Activated naive CD8-positive, alpha-beta T cell (primary cell): Measurements from ENCODE around the gene IRX4.

Source experiments
- H3K27ac Mint-ChIP-seq: one replicate; pipeline ENCODE4 v1.8.0; 2021; ENCODE audit warnings: mixed read lengths
- H3K27me3 Mint-ChIP-seq: one replicate; pipeline ENCODE4 v1.8.0; 2021; ENCODE audit warnings: mixed read lengths
- H3K36me3 Mint-ChIP-seq: one replicate; pipeline ENCODE4 v1.8.0; 2021; ENCODE audit warnings: mixed read lengths
- H3K4me1 Mint-ChIP-seq: one replicate; pipeline ENCODE4 v1.8.0; 2021; ENCODE audit warnings: low read depth, mixed read lengths
- H3K4me3 Mint-ChIP-seq: one replicate; pipeline ENCODE4 v1.8.0; 2021; ENCODE audit warnings: mild to moderate bottlenecking, mixed read lengths
- H3K9me3 Mint-ChIP-seq: one replicate; pipeline ENCODE4 v1.8.0; 2021; ENCODE audit warnings: low read depth, mixed read lengths

Gene IRX4

GRCh38 chr5:1836891-1837880 lies 45.5 kb downstream of the IRX4 start:
- H3K9me3 Mint-ChIP-seq = no peaks in the 10 kb centered on the region
- peaks cover 14% of the 10 kb centered on the region for H3K27me3 Mint-ChIP-seq
- no peaks in the 10 kb centered on the region for H3K36me3 Mint-ChIP-seq
- H3K4me3 Mint-ChIP-seq = no peak overlapping the region
- no peaks in the 10 kb centered on the region for H3K4me1 Mint-ChIP-seq
- H3K27ac Mint-ChIP-seq = no peak overlapping the region

- Mint-ChIP-seq H3K4me3 (no peak overlapping the region), H3K27ac (no peak overlapping the region), H3K36me3 (no peaks in the 10 kb centered on the region), H3K4me1 (no peaks in the 10 kb centered on the region), H3K9me3 (no peaks in the 10 kb centered on the region), H3K27me3 (peaks cover 12% of the 10 kb centered on the region)
These were observed 46.4 kb downstream of the IRX4 start for GRCh38 chr5:1836176-1836890.

GRCh38 chr5:1835431-1835830 lies 47.3 kb downstream of the IRX4 start:
- Mint-ChIP-seq H3K27me3 (peaks cover 10% of the 10 kb centered on the region), H3K9me3 (no peaks in the 10 kb centered on the region), H3K36me3 (no peaks in the 10 kb centered on the region), H3K4me1 (no peaks in the 10 kb centered on the region), H3K4me3 (no peak overlapping the region), H3K27ac (no peak overlapping the region)

GRCh38 chr5:1834721-1835429 lies 47.9 kb downstream of the IRX4 start:
- H3K36me3 Mint-ChIP-seq = no peaks in the 10 kb centered on the region
- no peak overlapping the region for H3K27ac Mint-ChIP-seq
- H3K4me3 Mint-ChIP-seq = no peak overlapping the region
- H3K4me1 Mint-ChIP-seq = no peaks in the 10 kb centered on the region
- peaks cover 10% of the 10 kb centered on the region for H3K27me3 Mint-ChIP-seq
- no peaks in the 10 kb centered on the region for H3K9me3 Mint-ChIP-seq

- H3K4me3 Mint-ChIP-seq = no peak overlapping the region
- no peaks in the 10 kb centered on the region for H3K9me3 Mint-ChIP-seq
- peaks cover 6% of the 10 kb centered on the region for H3K27me3 Mint-ChIP-seq
- H3K36me3 Mint-ChIP-seq = no peaks in the 10 kb centered on the region
- H3K27ac Mint-ChIP-seq = no peak overlapping the region
- no peaks in the 10 kb centered on the region for H3K4me1 Mint-ChIP-seq
These were observed 48.6 kb downstream of the IRX4 start for GRCh38 chr5:1834022-1834551.

- H3K4me1 Mint-ChIP-seq = no peaks in the 10 kb centered on the region
- H3K36me3 Mint-ChIP-seq = no peaks in the 10 kb centered on the region
- H3K27me3 Mint-ChIP-seq = peaks cover 6% of the 10 kb centered on the region
- no peak overlapping the region for H3K4me3 Mint-ChIP-seq
- H3K9me3 Mint-ChIP-seq = no peaks in the 10 kb centered on the region
- no peak overlapping the region for H3K27ac Mint-ChIP-seq
These were observed 49.3 kb downstream of the IRX4 start for GRCh38 chr5:1833264-1834021.

GRCh38 chr5:1832511-1833250 lies 50.0 kb downstream of the IRX4 start:
- H3K27ac Mint-ChIP-seq = no peak overlapping the region
- no peak overlapping the region for H3K4me3 Mint-ChIP-seq
- H3K36me3 Mint-ChIP-seq = no peaks in the 10 kb centered on the region
- no peaks in the 10 kb centered on the region for H3K4me1 Mint-ChIP-seq
- no peaks in the 10 kb centered on the region for H3K9me3 Mint-ChIP-seq
- H3K27me3 Mint-ChIP-seq = peaks cover 6% of the 10 kb centered on the region

GRCh38 chr5:1831677-1832313 lies 50.9 kb downstream of the IRX4 start:
- Mint-ChIP-seq H3K27ac (no peak overlapping the region), H3K27me3 (peaks cover 6% of the 10 kb centered on the region), H3K9me3 (no peaks in the 10 kb centered on the region), H3K36me3 (peaks cover 4% of the 10 kb centered on the region), H3K4me3 (no peak overlapping the region), H3K4me1 (no peaks in the 10 kb centered on the region)

- Mint-ChIP-seq H3K36me3 (peaks cover 5% of the 10 kb centered on the region), H3K27ac (no peak overlapping the region), H3K9me3 (no peaks in the 10 kb centered on the region), H3K4me1 (no peaks in the 10 kb centered on the region), H3K4me3 (no peak overlapping the region), H3K27me3 (peaks cover 6% of the 10 kb centered on the region)
These were observed 51.5 kb downstream of the IRX4 start for GRCh38 chr5:1831257-1831656.

- Mint-ChIP-seq H3K9me3 (no peaks in the 10 kb centered on the region), H3K27me3 (peaks cover 6% of the 10 kb centered on the region), H3K4me1 (no peaks in the 10 kb centered on the region), H3K36me3 (peaks cover 5% of the 10 kb centered on the region), H3K27ac (no peak overlapping the region), H3K4me3 (no peak overlapping the region)
These were observed 52.0 kb downstream of the IRX4 start for GRCh38 chr5:1830571-1831228.

- H3K9me3 Mint-ChIP-seq = no peaks in the 10 kb centered on the region
- peaks cover 5% of the 10 kb centered on the region for H3K36me3 Mint-ChIP-seq
- H3K4me1 Mint-ChIP-seq = no peaks in the 10 kb centered on the region
- H3K27me3 Mint-ChIP-seq = no peaks in the 10 kb centered on the region
- H3K27ac Mint-ChIP-seq = no peak overlapping the region
- H3K4me3 Mint-ChIP-seq = no peak overlapping the region
These were observed 54.8 kb downstream of the IRX4 start for GRCh38 chr5:1827886-1828397.
